ENCODE measurements around the gene CNOT4. TPM values are rescaled to one million over a fixed set of nuclear protein-coding genes. Genes with fewer than 3 reads are reported as not detected.

Gene CNOT4
- total RNA-seq, 2 donors from 2014 or later: 11.9 to 12.2 TPM

DNA sequence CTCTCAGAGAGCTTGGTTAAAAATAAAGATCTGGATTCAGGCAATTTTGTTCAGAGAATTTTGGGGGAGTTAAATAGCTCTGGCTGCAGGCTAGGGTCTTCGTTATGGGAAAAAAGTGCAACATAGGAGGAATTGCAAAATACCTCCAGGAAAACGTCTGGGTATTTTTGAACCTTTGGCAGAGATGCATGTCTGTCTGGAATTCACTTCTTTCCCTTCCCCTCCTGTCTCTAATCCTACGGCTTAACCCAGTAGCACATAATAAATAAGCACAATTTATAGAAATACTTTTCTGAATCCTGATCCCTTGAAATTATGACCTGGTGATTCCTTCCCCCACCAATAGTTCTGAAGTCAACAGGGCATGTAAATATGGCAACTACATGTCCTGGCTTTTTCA lies 28.5 kb upstream of the CNOT4 start:
- WGBS, 2 donors: 39 to 44% methylated on average over 3 of the region's 3 CpGs
- DNase-seq: no peak
- no peak for ATAC-seq
- intact Hi-C loops (cut with DNase I): no loop called here
- TF ChIP-seq, protein P1, sequence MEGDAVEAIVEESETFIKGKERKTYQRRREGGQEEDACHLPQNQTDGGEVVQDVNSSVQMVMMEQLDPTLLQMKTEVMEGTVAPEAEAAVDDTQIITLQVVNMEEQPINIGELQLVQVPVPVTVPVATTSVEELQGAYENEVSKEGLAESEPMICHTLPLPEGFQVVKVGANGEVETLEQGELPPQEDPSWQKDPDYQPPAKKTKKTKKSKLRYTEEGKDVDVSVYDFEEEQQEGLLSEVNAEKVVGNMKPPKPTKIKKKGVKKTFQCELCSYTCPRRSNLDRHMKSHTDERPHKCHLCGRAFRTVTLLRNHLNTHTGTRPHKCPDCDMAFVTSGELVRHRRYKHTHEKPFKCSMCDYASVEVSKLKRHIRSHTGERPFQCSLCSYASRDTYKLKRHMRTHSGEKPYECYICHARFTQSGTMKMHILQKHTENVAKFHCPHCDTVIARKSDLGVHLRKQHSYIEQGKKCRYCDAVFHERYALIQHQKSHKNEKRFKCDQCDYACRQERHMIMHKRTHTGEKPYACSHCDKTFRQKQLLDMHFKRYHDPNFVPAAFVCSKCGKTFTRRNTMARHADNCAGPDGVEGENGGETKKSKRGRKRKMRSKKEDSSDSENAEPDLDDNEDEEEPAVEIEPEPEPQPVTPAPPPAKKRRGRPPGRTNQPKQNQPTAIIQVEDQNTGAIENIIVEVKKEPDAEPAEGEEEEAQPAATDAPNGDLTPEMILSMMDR (IDR thresholded peaks at IDR 0.05): no peak
- no peak for TF ChIP-seq POLR2A (IDR thresholded peaks at IDR 0.05)
- Histone ChIP-seq H3K27ac (no peak overlapping the region), H3K4me3 (no peak overlapping the region), H3K36me3 (replicated peaks in 1 of 2; ENCODE audit: insufficient read depth in 1 of 2, low read depth in 2 of 2) (no peaks in the 10 kb centered on the region), H3K9me3 (no peaks in the 10 kb centered on the region), H3K4me1 (no peaks in the 10 kb centered on the region), H3K27me3 (no peaks in the 10 kb centered on the region)

DNA sequence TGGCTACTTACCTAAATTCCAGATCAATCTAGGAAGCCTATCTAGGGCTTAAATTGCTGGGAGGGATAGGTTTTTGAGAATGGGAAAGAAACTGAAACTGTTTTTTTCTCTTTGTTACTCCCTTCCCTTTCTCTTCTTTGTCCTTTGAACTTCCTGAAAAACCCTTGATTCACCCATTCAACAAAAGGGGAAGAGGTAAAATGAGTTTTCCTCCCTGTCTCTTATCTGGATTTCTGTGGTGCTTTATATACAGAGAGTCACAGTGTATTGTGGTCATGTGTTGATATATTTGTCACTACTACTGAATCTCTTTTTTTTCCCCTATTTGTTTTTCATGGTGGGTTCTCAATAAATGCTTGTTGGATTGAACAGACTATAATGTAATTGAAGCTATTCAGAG lies 28.0 kb upstream of the CNOT4 start:
- Histone ChIP-seq H3K9me3 (no peaks in the 10 kb centered on the region), H3K27ac (no peak overlapping the region), H3K36me3 (replicated peaks in 1 of 2; ENCODE audit: insufficient read depth in 1 of 2, low read depth in 2 of 2) (no peaks in the 10 kb centered on the region), H3K4me1 (no peaks in the 10 kb centered on the region), H3K4me3 (no peak overlapping the region), H3K27me3 (no peaks in the 10 kb centered on the region)
- intact Hi-C loops (cut with DNase I): no loop called here
- TF ChIP-seq, protein P1 (IDR thresholded peaks at IDR 0.05): no peak
- TF ChIP-seq POLR2A (IDR thresholded peaks at IDR 0.05): no peak
- ATAC-seq (no peak), DNase-seq (no peak)

DNA sequence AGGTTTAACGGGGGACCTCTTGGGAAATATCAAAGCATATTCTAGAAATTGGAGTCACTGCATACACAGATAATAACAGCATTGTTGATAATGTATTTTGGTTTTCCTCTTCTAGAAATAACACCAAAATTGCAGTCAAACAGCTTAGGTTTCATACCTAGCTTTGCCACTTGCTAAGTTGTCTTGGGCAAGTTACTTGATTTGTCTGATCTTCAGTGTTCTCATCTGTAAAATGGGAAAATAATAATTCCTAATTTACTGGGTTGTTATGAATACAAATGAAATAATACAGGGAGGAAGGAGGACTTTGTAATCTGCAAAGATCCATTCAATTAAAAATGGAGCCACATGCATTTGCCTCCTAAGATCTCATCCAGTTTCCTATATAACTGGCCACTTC lies 27.6 kb upstream of the CNOT4 start:
- Histone ChIP-seq H3K4me3 (no peak overlapping the region), H3K36me3 (replicated peaks in 1 of 2; ENCODE audit: insufficient read depth in 1 of 2, low read depth in 2 of 2) (no peaks in the 10 kb centered on the region), H3K27me3 (no peaks in the 10 kb centered on the region), H3K27ac (no peak overlapping the region), H3K9me3 (no peaks in the 10 kb centered on the region), H3K4me1 (no peaks in the 10 kb centered on the region)
- intact Hi-C loops (cut with DNase I): no loop called here
- TF ChIP-seq, protein P1 (IDR thresholded peaks at IDR 0.05): no peak
- TF ChIP-seq POLR2A (IDR thresholded peaks at IDR 0.05): no peak
- DNase-seq: no peak
- WGBS, 2 donors: 46 to 77% methylated on average over 1 of the region's 1 CpG
- no peak for ATAC-seq

DNA sequence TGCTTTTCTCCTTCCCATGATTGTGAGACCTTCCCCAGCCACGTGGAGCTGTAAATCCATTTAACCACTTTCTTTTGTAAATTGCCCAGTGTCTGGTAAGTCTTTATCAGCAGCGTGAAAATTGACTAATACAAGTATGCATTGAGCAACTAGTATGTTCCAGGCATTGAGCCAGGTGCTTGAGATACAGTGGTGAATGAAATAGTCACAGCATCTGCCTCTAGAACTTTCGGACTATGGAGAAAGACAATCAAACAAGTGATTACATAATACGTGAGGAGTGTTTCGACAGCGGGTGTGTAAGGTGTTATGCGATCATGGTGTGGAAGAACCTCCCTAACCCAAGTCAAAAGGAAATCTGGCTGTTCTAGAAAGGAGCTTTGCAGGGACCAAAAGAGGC lies 26.2 kb upstream of the CNOT4 start:
- TF ChIP-seq, protein P1 (IDR thresholded peaks at IDR 0.05): no peak
- no peak for TF ChIP-seq POLR2A (IDR thresholded peaks at IDR 0.05)

DNA sequence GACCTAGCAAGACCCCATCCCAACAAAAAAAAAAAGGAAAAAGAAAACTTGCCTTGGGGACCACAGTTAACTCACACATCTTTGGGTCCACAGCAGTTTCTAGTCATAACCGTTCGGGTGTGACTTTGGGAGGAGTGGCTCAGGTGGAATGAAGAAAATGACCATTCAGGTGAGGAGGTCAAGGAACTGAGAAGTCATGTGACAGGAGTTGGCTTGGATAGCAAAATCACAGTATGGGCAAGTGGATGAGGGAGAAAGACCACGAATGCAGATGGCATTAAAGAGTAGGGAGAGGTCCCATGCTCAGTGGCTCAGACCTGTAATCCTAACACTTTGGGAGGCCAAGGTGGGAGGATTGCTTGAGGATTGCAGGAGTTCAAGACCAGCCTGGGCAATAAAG lies 17.1 kb upstream of the CNOT4 start:
- TF ChIP-seq, protein P1 (IDR thresholded peaks at IDR 0.05): no peak
- no peak for TF ChIP-seq POLR2A (IDR thresholded peaks at IDR 0.05)
- intact Hi-C loops (cut with DNase I): no loop called here
- Histone ChIP-seq H3K36me3 (replicated peaks in 1 of 2; ENCODE audit: insufficient read depth in 1 of 2, low read depth in 2 of 2) (no peaks in the 10 kb centered on the region), H3K27ac (no peak overlapping the region), H3K4me3 (no peak overlapping the region), H3K4me1 (no peaks in the 10 kb centered on the region), H3K9me3 (no peaks in the 10 kb centered on the region), H3K27me3 (no peaks in the 10 kb centered on the region)
- ATAC-seq (no peak), DNase-seq (no peak)
- 58 to 71% methylated on average over 3 of the region's 3 CpGs for WGBS, 2 donors

More for the DNA sequence above, 26.2 kb upstream of the CNOT4 start:
- no peak overlapping the region for H3K27ac ChIP-seq
- no peak for DNase-seq
- H3K4me1 ChIP-seq: no peaks in the 10 kb centered on the region
- H3K4me3 ChIP-seq: no peak overlapping the region
- intact Hi-C loops (cut with DNase I): no loop called here
- H3K36me3 ChIP-seq (replicated peaks in 1 of 2; ENCODE audit: insufficient read depth in 1 of 2, low read depth in 2 of 2): no peaks in the 10 kb centered on the region
- no peaks in the 10 kb centered on the region for H3K9me3 ChIP-seq
- 57 to 62% methylated on average over 7 of the region's 7 CpGs for WGBS, 2 donors
- ATAC-seq: no peak
- no peaks in the 10 kb centered on the region for H3K27me3 ChIP-seq

Measured in body of pancreas (tissue), 4 donors.